ENCODE results near the gene PHLDA1. TPM values are rescaled to one million over a fixed set of nuclear protein-coding genes. Genes with fewer than 3 reads are reported as not detected.

Gene PHLDA1
- total and polyA plus RNA-seq, 9 of the 15 experiments (the other 6 are each of a cell fraction or from before 2014, with no cell fraction given), result 0.15 to 2.9 (median 0.54) TPM

- no peaks in the 10 kb centered on the region for H3K4me1 ChIP-seq (replicated peaks in 1 of 2; ENCODE audit: control insufficient read depth in 2 of 2, insufficient read depth in 2 of 2, low read length in 2 of 2)
- no peaks in the 10 kb centered on the region for H3K9me3 ChIP-seq (replicated peaks; ENCODE audit: control insufficient read depth, insufficient read depth, low read depth, low read length)
- CTCF ChIA-PET (ENCODE audit: low intra/inter-chr PET ratio), result no interaction called here
- H3K79me2 ChIP-seq (ENCODE audit: control insufficient read depth, insufficient read depth, low read length), result no peaks in the 10 kb centered on the region
- no peak overlapping the region for H2AFZ ChIP-seq (ENCODE audit: low read depth, low read length)
- no peaks in the 10 kb centered on the region for H3K36me3 ChIP-seq (ENCODE audit: control insufficient read depth, insufficient read depth, low read length)
- H4K20me1 ChIP-seq (replicated peaks; ENCODE audit: control insufficient read depth, insufficient read depth, low read length), result no peaks in the 10 kb centered on the region; the same call in 1 of the 2 replicates
- 69% methylated on average over 4 of the region's 4 CpGs for WGBS (ENCODE audit: insufficient coverage, low coverage, missing lambda C conversion rate)
- H3K27ac ChIP-seq (ENCODE audit: extremely low read depth, low read depth, low read length), result no peak overlapping the region
- BruUV-seq (replicated peaks), result no TSS peak
- H3K27me3 ChIP-seq (ENCODE audit: control insufficient read depth in 2 of 2, insufficient read depth in 2 of 2, low read length in 2 of 2), result peaks cover 2 to 25% of the 10 kb centered on the region in 2 experiments; a peak in 3 of 5 replicates
- intact Hi-C loops (cut with micrococcal nuclease) (no loop called here), in situ Hi-C loops (cut with MboI) (no loop called here)
- H3K4me2 ChIP-seq (ENCODE audit: insufficient read depth, low read length), result no peak overlapping the region
- TF ChIP-seq ZNF551 (CRISPR knock-in tag; IDR thresholded peaks at IDR 0.05) (no peak), FOXP1 (CRISPR knock-in tag; IDR thresholded peaks at IDR 0.05) (no peak), HES1 (IDR thresholded peaks at IDR 0.05; ENCODE audit: low read depth) (no peak), KDM4B (IDR thresholded peaks at IDR 0.05; ENCODE audit: borderline replicate concordance in 2 of 2, low read depth in 1 of 2) (no peak), SIRT6 (IDR thresholded peaks at IDR 0.05; ENCODE audit: low read depth, low read length) (no peak), IFI16 (CRISPR knock-in tag; IDR thresholded peaks at IDR 0.05) (no peak), SREBF1 (IDR thresholded peaks at IDR 0.05; ENCODE audit: borderline replicate concordance, low read depth, low read length) (no peak), ZNF263 (CRISPR knock-in tag; IDR thresholded peaks at IDR 0.05; ENCODE audit: borderline replicate concordance) (no peak), ZBTB40 (IDR thresholded peaks at IDR 0.05) (no peak), ZBTB40 (CRISPR knock-in tag; IDR thresholded peaks at IDR 0.05) (no peak), RBM39 (optimal IDR thresholded peaks at IDR 0.05; ENCODE audit: low read depth, low read length) (no peak)
- TF ChIP-seq, protein P1, sequence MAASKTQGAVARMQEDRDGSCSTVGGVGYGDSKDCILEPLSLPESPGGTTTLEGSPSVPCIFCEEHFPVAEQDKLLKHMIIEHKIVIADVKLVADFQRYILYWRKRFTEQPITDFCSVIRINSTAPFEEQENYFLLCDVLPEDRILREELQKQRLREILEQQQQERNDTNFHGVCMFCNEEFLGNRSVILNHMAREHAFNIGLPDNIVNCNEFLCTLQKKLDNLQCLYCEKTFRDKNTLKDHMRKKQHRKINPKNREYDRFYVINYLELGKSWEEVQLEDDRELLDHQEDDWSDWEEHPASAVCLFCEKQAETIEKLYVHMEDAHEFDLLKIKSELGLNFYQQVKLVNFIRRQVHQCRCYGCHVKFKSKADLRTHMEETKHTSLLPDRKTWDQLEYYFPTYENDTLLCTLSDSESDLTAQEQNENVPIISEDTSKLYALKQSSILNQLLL (CRISPR knock-in tag; IDR thresholded peaks at IDR 0.05; ENCODE audit: borderline replicate concordance), result no peak
- no peak for ATAC-seq
- no peak for FAIRE-seq
- no peak overlapping the region for H3K9ac ChIP-seq (ENCODE audit: insufficient read depth in 1 of 2, low read depth in 2 of 2, low read length in 2 of 2)
- H3K4me3 ChIP-seq, result no peak overlapping the region
- no peaks in the 10 kb centered on the region for H3K9me1 ChIP-seq (ENCODE audit: control insufficient read depth, insufficient read depth, low read length)
- DNase-seq (ENCODE audit: extremely low read depth in 1 of 4, low spot score in 3 of 4), result no peak
- POLR2A ChIA-PET, result no interaction called here
Measured at GRCh38 chr12:76013603-76014002, 18.0 kb downstream of the PHLDA1 start.

Measured in K562 (cell line).